Right renal pelvis (tissue), 4 donors: ENCODE measurements around the gene SORL1. TPM values are rescaled to one million over a fixed set of nuclear protein-coding genes. Genes with fewer than 3 reads are reported as not detected.
A peak's percentile ranks its signal among the peaks of the same experiment; 100 is the strongest.

Experiments used
- DNase-seq, 4 donors: peaks; one replicate each; pipeline ENCODE4 v3.0.0-alpha.2; 2013; ENCODE audit warnings: low read depth in 4 of 4, low spot score in 3 of 4, missing footprints in 1 of 4
- polyA plus RNA-seq, 4 donors: library from polyadenylated mRNA; unstranded; fragments of 120-200 nt; gene quantifications; one replicate each; pipeline ENCODE4 v1.2.1, GENCODE V29; 2013; ENCODE audit not compliant: insufficient read length in 4 of 4

SORL1 gene
- polyA plus RNA-seq, 4 donors, result 34.3 to 63.0 (median 35.5) TPM

- peak in 2 of 4 donors; percentile 28 to 68 for DNase-seq
Measured at GRCh38 chr11:121671283-121672168, 219.4 kb downstream of the SORL1 start.

- DNase-seq, result no peak
Measured at GRCh38 chr11:121672630-121673487, 220.7 kb downstream of the SORL1 start.

DNA sequence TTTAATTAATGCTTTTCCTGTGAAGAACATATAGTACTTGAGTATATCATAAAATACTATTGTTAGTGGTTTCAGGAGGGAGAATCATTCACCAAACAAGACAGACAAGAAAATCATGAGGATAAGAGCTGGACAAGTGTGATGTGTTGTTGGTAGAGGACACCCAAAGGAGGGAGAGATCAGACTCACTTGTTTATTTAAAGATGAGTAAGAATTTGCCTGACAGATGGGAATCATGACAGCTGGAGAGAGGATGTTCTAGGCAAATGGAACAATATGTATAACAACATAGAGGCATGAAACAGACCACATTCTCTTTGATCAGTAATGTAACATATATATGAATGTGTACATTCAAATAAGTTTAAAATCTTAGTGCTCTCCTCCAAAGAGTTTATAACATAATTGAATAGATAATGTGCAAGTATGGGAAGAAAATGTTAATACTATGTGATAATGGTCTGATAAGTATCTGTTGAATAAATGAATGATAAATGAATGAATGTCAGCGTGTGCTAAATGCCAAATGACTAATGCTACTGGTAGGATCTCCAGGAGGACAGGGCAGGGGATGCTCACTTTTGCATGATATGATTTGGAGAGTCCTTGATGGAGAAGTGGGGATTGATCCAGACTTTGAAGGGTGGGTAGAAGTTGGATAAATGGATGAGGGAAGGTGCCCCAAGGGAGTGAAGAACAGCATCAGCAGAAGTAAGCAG, 229.6 kb downstream of the SORL1 start:
- DNase-seq, result no peak

Other genes starting within 250 kb of the SORL1 start
- gene SC5D, start 159.5 kb upstream of the SORL1 start, polyA plus RNA-seq, result 10 to 100 TPM; 55.8 to 74.0 (median 69.3) TPM